Activated T-cell treated with anti-CD3 and anti-CD28 coated beads, Interleukin-2, amount 50 U/mL, for 4 hours (primary cell): ENCODE data around the gene SCIMP. TPM values are rescaled to one million over a fixed set of nuclear protein-coding genes. Genes with fewer than 3 reads are reported as not detected.
"Not testable (repeated sequence)": the region's sequence is repeated elsewhere in the genome, so short reads cannot be mapped to it uniquely, and the experiment has no call there.

ENCODE experiments used
- ATAC-seq, 2 donors: fragments of 200-7000 bp; cut with Tn5 transposase; one replicate each; pipeline ENCODE4 v1.10.0; 2021
- DNase-seq: peaks from one replicate; pipeline ENCODE4 v3.0.0-alpha.2; 2020
- H3K27me3 Mint-ChIP-seq: one replicate; pipeline ENCODE4 v1.8.0; 2021; ENCODE audit warnings: low read depth, mixed read lengths
- H3K36me3 Mint-ChIP-seq: one replicate; pipeline ENCODE4 v1.8.0; 2022; ENCODE audit warnings: mixed read lengths; ENCODE audit not compliant: insufficient read depth
- H3K4me1 Mint-ChIP-seq: one replicate; pipeline ENCODE4 v1.8.0; 2021; ENCODE audit warnings: low read depth, mixed read lengths
- H3K4me3 Mint-ChIP-seq: one replicate; pipeline ENCODE4 v1.8.0; 2021; ENCODE audit warnings: mild to moderate bottlenecking, moderate library complexity, mixed read lengths
- H3K9me3 Mint-ChIP-seq: one replicate; pipeline ENCODE4 v1.8.0; 2021; ENCODE audit warnings: mixed read lengths
- total RNA-seq, 3 donors: library from RNA; stranded (reverse); gene quantifications; one replicate each; pipeline ENCODE4 v1.2.1, GENCODE V29; 2021

The SCIMP gene
- total RNA-seq, 3 donors from 2014 or later, result 0.10 TPM; not detected in 2

DNA sequence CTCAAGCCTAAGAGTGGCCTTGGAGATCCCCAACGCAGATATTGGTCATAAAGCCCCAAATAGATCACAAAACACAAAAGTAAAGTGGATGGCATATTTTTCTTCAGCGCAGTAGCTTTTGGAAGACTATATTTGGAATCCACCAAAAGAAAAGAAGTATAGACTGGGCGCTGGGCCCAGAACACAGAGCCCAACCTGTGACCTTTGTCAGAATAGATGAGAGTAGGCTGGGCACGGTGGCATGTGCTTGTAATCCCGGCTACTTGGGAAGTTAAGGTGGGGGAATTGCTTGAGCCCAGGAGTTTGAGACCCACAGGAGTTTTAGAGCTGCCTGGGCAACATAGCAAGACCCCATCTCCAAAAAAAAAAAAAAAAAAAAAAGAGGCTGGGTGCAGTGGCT, 14.6 kb downstream of the SCIMP start:
- no peaks in the 10 kb centered on the region for H3K9me3 Mint-ChIP-seq
- DNase-seq (no peak), ATAC-seq (no peak)
- H3K4me1 Mint-ChIP-seq, result peaks cover 10% of the 10 kb centered on the region
- no peaks in the 10 kb centered on the region for H3K27me3 Mint-ChIP-seq
- H3K4me3 Mint-ChIP-seq, result no peak overlapping the region
- peaks cover 14% of the 10 kb centered on the region for H3K36me3 Mint-ChIP-seq

DNA sequence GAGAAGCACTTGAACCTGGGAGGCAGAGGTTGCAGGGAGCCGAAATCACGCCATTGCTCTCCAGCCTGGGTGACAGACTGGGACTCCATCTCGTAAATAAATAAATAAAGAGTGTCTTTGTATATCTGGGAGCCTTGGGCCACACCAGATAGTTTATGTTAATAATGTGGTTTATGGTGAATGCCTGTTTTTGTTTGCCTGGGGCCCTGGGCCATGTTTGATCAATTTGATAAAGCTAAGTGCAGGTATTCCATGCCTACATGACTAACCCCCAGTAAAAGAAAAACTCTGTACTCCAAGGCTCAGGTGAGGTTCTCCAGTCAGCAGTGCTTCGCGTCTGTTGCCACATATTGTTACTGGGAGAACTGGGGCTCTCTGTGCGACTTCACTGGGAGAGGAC, 15.1 kb downstream of the SCIMP start:
- peaks cover 10% of the 10 kb centered on the region for H3K4me1 Mint-ChIP-seq
- H3K9me3 Mint-ChIP-seq, result no peaks in the 10 kb centered on the region
- ATAC-seq (no peak), DNase-seq (no peak)
- no peaks in the 10 kb centered on the region for H3K27me3 Mint-ChIP-seq
- H3K4me3 Mint-ChIP-seq, result no peak overlapping the region
- peaks cover 12% of the 10 kb centered on the region for H3K36me3 Mint-ChIP-seq

- not testable (repeated sequence) for H3K4me3 Mint-ChIP-seq, H3K9me3 Mint-ChIP-seq, H3K36me3 Mint-ChIP-seq, ATAC-seq, DNase-seq, H3K27me3 Mint-ChIP-seq
- H3K4me1 Mint-ChIP-seq, result peaks cover 10% of the 10 kb centered on the region
Measured at GRCh38 chr17:5217562-5217961, 17.1 kb downstream of the SCIMP start.

DNA sequence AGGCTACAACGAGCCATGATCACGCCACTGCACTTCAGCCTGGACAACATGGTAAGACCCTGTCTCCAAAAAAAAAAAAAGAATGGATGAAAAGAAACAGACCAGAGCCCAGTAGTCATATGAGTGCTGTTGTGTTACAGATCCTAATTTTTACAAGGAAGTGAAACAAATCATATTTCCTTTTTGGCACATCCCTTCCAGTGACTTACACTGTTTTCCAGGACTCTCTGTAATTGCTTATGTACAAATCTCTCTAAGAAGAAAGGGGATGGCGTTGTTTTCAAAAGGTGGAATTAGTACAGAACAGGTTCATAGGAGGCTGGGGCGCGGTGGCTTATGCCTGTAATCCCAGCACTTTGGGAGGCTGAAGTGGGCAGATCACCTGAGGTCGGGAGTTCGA, 23.2 kb downstream of the SCIMP start:
- Mint-ChIP-seq H3K4me3 (no peak overlapping the region), H3K4me1 (peaks cover 9% of the 10 kb centered on the region), H3K36me3 (peaks cover 12% of the 10 kb centered on the region), H3K27me3 (no peaks in the 10 kb centered on the region), H3K9me3 (no peaks in the 10 kb centered on the region)
- no peak for DNase-seq
- no peak for ATAC-seq

- no peak for ATAC-seq
- H3K36me3 Mint-ChIP-seq, result peaks cover 12% of the 10 kb centered on the region
Measured at GRCh38 chr17:5210614-5211252, 23.9 kb downstream of the SCIMP start.

DNA sequence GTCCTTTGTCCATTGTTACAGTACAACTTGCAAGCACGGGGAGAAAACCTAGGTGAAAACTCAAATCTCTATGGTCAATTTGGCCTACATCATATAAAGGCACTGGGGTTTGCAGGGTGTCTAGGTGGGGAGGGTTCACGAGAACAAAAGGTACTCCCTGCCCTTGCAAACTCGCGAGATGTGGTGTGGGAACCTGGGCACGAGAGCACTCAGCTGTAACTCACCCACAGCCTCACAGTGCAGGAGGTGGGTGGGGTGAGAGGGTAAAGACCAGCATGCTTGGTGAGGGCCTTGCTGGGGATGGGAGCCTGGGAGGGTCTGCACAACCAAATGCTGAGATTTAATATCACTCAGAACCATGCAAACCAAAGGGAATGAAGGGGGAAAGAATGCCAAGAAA, 24.6 kb downstream of the SCIMP start:
- H3K4me3 Mint-ChIP-seq, result no peak overlapping the region
- no peak for ATAC-seq
- DNase-seq, result no peak
- no peaks in the 10 kb centered on the region for H3K9me3 Mint-ChIP-seq
- peaks cover 12% of the 10 kb centered on the region for H3K36me3 Mint-ChIP-seq
- no peaks in the 10 kb centered on the region for H3K27me3 Mint-ChIP-seq
- peaks cover 9% of the 10 kb centered on the region for H3K4me1 Mint-ChIP-seq

More at GRCh38 chr17:5210614-5211252, 23.9 kb downstream of the SCIMP start:
- DNase-seq, result no peak
- Mint-ChIP-seq H3K27me3 (no peaks in the 10 kb centered on the region), H3K4me3 (no peak overlapping the region), H3K4me1 (peaks cover 9% of the 10 kb centered on the region), H3K9me3 (no peaks in the 10 kb centered on the region)

GRCh38 chr17:5209396-5209795, 25.3 kb downstream of the SCIMP start:
- peaks cover 9% of the 10 kb centered on the region for H3K4me1 Mint-ChIP-seq
- H3K36me3 Mint-ChIP-seq, result peaks cover 12% of the 10 kb centered on the region
- no peaks in the 10 kb centered on the region for H3K9me3 Mint-ChIP-seq
- ATAC-seq (no peak), DNase-seq (no peak)
- no peaks in the 10 kb centered on the region for H3K27me3 Mint-ChIP-seq
- H3K4me3 Mint-ChIP-seq, result no peak overlapping the region

DNA sequence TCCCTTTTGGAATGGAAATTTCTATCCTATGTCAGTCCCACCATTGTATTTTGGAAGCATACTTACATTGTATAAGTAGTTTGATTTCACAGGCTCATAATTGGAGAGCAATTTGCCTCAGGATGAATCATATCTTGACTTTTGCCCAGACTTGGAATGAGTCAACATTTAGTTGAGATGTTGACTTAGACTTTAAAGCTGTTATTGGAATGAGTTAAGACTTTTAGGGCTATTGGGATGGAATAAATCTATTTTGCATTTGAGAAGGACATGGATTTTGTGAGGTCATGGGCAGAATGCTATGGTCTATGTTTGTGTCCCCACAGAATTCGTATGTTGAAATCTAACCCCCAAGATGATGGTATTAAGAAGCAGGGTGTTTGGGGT, 30.8 kb downstream of the SCIMP start:
- H3K36me3 Mint-ChIP-seq, result peaks cover 15% of the 10 kb centered on the region
- ATAC-seq (peak in 1 of 2 donors; percentile 34), DNase-seq (no peak)
- H3K9me3 Mint-ChIP-seq, result no peaks in the 10 kb centered on the region
- no peaks in the 10 kb centered on the region for H3K27me3 Mint-ChIP-seq
- H3K4me1 Mint-ChIP-seq, result peaks cover 1% of the 10 kb centered on the region
- no peak overlapping the region for H3K4me3 Mint-ChIP-seq

GRCh38 chr17:5203178-5203907, 31.3 kb downstream of the SCIMP start:
- ATAC-seq (no peak), DNase-seq (no peak)
- Mint-ChIP-seq H3K27me3 (no peaks in the 10 kb centered on the region), H3K4me1 (peaks cover 1% of the 10 kb centered on the region), H3K9me3 (no peaks in the 10 kb centered on the region), H3K36me3 (peaks cover 11% of the 10 kb centered on the region), H3K4me3 (no peak overlapping the region)

- Mint-ChIP-seq H3K9me3 (no peaks in the 10 kb centered on the region), H3K4me1 (peaks cover 5% of the 10 kb centered on the region), H3K36me3 (peaks cover 6% of the 10 kb centered on the region), H3K4me3 (no peak overlapping the region), H3K27me3 (no peaks in the 10 kb centered on the region)
- DNase-seq (no peak), ATAC-seq (no peak)
Measured at GRCh38 chr17:5201011-5201410, 33.6 kb downstream of the SCIMP start.

DNA sequence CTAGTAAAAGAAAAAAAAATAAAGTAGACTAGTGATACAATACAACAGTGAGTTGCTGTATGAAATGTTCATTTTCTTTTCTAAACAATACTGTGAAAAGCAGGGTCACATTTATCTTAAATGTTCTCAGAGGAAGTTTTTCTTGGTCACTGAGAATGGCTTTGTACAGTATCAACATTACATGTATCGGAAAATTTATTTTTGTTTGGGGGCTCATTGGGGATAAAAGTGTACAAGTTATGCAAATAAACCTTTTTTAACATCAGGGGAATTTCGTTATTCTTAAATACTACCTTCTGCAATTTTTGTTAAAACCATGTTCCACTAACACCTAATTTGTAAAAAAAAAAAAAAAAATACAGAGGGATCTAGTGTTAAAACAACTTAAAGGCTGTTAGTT, 34.3 kb downstream of the SCIMP start:
- DNase-seq (no peak), ATAC-seq (no peak)
- peaks cover 5% of the 10 kb centered on the region for H3K4me1 Mint-ChIP-seq
- H3K9me3 Mint-ChIP-seq, result no peaks in the 10 kb centered on the region
- H3K27me3 Mint-ChIP-seq, result no peaks in the 10 kb centered on the region
- peaks cover 6% of the 10 kb centered on the region for H3K36me3 Mint-ChIP-seq
- H3K4me3 Mint-ChIP-seq, result no peak overlapping the region

DNA sequence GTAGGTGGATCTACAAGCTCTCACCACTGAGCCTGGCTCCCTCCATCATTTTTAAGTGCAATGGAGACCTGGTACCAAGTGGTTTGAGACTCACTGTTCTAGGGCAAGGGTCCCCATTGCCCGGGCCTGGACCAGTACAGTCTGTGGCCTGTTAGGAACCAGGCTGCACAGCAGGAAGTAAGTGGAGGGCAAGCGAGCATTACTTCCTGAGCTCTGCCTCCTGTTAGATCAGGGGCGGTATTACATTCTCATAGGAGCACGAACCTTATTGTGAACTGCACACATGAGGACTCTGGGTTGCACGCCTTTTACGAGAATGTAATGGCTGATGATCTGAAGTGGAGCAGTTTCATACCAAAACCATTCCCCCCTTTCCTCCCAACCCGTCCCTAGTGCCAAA, 36.2 kb downstream of the SCIMP start:
- ATAC-seq (no peak), DNase-seq (no peak)
- Mint-ChIP-seq H3K36me3 (no peaks in the 10 kb centered on the region), H3K4me1 (peaks cover 5% of the 10 kb centered on the region), H3K4me3 (no peak overlapping the region), H3K27me3 (no peaks in the 10 kb centered on the region), H3K9me3 (no peaks in the 10 kb centered on the region)

GRCh38 chr17:5194346-5194745, 40.3 kb downstream of the SCIMP start:
- Mint-ChIP-seq H3K4me3 (no peak overlapping the region), H3K4me1 (peaks cover 33% of the 10 kb centered on the region), H3K9me3 (peaks cover 5% of the 10 kb centered on the region), H3K27me3 (no peaks in the 10 kb centered on the region), H3K36me3 (peaks cover 5% of the 10 kb centered on the region)
- ATAC-seq (no peak), DNase-seq (no peak)

DNA sequence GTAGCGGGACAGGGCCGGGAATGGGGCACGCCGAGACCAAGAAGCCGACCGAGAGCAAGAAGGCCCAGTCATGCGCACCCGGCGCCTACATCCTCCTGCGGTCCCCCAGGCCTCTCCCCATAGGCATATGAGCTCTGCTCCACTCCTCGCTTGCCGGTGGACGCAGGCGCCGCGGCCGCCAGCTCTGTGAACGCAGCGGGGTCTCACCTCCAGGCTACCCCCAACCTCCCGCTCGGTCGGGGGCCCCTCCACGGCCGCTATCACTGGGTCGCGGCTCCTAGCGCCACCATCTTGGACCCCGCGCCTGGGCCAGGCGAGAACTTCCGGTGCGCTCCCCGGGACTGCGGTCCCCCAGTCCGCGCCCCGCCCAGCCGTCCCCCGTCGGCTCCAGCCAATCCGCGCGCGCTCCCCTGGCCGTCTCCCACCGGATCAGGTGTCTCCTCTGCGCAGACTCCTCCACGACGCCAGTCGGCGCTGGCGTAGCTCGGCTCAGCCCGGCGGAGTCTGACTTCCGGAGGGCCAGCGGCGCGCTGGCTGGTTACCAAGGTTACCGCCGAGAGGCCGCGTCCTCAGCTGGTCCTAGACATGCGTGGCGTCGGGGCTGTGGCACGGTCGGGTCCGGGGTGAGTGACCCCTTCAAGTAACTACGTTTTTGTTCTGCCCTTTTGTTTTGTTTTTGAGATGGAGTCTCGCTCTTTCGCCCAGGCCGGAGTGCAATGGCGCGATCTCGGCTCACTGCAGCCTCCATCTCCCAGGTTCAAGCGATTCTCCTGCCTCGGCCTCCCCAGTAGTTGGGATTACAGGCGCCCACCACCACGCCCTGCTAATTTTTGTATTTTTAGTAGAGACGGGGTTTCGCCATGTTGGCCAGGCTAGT, 42.9 kb downstream of the SCIMP start, which contains the start of gene ZNF594:
ZNF594 (minus strand) TSS at position 328 of the 877 bp plus-strand sequence. CDS start 7,612 bp downstream, outside the sequence.
- H3K4me3 Mint-ChIP-seq, result peak within 1 kb of the TSS; percentile 93
- no peaks in the 10 kb centered on the region for H3K27me3 Mint-ChIP-seq
- peaks cover 28% of the 10 kb centered on the region for H3K4me1 Mint-ChIP-seq

More for the DNA sequence above, 42.9 kb downstream of the SCIMP start, which contains the start of gene ZNF594:
- DNase-seq (peak; percentile 95), ATAC-seq (peak; percentile 100)
- Mint-ChIP-seq H3K9me3 (peaks cover 15% of the 10 kb centered on the region), H3K36me3 (peaks cover 18% of the 10 kb centered on the region)
